Body of pancreas (tissue), 4 donors: ENCODE results near the gene LRCH4.

Source experiments
- CTCF ChIP-seq, 7 experiments: fragments of 450-650 bp in 4 of 7; fragments of 200-600 bp in 3 of 7; sonication (generic) in 3 of 7; IDR thresholded peaks; one replicate each; pipeline ENCODE4 v1.5.1; 2016 to 2019; ENCODE audit warnings: antibody characterized with exemption in 7 of 7
- POLR2A ChIP-seq, 3 donors: fragments of 450-650 bp; IDR thresholded peaks; one replicate each; pipeline ENCODE4 v1.6.1; 2016; ENCODE audit warnings: antibody characterized with exemption in 3 of 3, mild to moderate bottlenecking in 2 of 3

DNA sequence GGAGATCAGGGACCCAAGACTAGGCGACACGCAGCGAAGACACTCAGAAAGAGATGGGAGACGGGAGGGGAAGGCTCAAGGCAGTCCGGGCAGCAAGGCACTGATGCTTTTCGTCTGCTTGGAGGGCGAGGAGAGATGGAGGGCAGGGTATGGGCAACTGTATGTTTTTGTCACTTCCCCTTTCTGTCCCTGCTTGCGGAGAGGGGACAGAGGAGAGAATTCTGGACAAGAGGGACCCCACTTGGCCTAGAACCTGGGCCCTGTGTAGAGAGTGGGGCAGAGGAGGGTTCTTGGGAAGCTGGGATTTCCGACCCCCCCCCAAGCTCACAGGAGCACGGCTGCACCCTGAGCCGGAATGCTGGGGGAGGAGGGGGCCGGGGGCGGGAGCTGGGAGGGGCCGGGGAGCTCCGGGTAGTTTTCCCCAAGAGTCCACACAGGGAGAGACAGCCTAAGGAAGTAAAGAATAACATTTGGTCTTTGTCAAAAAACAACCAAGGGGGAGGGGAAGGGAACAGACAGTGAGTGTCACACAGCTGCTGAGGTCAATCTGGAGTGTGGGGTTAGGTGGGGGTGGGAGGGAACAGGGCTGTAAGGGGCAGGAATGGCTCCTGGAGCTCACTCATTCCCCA, 1.8 kb downstream of the LRCH4 start:
- TF ChIP-seq POLR2A (IDR thresholded peaks at IDR 0.05), result no peak
- TF ChIP-seq CTCF (IDR thresholded peaks at IDR 0.05), result no peak
